Measurements from ENCODE around the gene RGS3.

GRCh38 chr9:113603773-113604172 is 140.2 kb downstream of the RGS3 start:
- no peak for TF ChIP-seq CTCF (IDR thresholded peaks at IDR 0.05)
- TF ChIP-seq POLR2A (IDR thresholded peaks at IDR 0.05), result no peak
